ENCODE data around the gene RAB3B. TPM values are rescaled to one million over a fixed set of nuclear protein-coding genes. Genes with fewer than 3 reads are reported as not detected.

RAB3B gene
- total RNA-seq, 2 experiments from 2014 or later = 0.11 to 0.13 TPM

GRCh38 chr1:51870603-51871350 is 119.7 kb downstream of the RAB3B start:
- ChIA-PET CTCF (no interaction called here), POLR2A (interaction anchor here (0.6 kb wide), 1 partner anchor 42 kb away, joined by 3 read pairs; no protein-coding TSS in a partner anchor)
- H3K4me1 Mint-ChIP-seq (ENCODE audit: low read depth) = peaks cover 64% of the 10 kb centered on the region
- intact Hi-C loops (cut with micrococcal nuclease) = no loop called here
- H3K36me3 Mint-ChIP-seq (ENCODE audit: low read depth) = peaks cover 26% of the 10 kb centered on the region
- no peaks in the 10 kb centered on the region for H3K27me3 Mint-ChIP-seq
- no peaks in the 10 kb centered on the region for H3K9me3 Mint-ChIP-seq
- DNase-seq = no peak
- no peak for ATAC-seq
- H3K4me3 Mint-ChIP-seq = no peak overlapping the region
- peak overlapping the region; percentile 28 for H3K27ac Mint-ChIP-seq
- TF ChIP-seq, protein P1, sequence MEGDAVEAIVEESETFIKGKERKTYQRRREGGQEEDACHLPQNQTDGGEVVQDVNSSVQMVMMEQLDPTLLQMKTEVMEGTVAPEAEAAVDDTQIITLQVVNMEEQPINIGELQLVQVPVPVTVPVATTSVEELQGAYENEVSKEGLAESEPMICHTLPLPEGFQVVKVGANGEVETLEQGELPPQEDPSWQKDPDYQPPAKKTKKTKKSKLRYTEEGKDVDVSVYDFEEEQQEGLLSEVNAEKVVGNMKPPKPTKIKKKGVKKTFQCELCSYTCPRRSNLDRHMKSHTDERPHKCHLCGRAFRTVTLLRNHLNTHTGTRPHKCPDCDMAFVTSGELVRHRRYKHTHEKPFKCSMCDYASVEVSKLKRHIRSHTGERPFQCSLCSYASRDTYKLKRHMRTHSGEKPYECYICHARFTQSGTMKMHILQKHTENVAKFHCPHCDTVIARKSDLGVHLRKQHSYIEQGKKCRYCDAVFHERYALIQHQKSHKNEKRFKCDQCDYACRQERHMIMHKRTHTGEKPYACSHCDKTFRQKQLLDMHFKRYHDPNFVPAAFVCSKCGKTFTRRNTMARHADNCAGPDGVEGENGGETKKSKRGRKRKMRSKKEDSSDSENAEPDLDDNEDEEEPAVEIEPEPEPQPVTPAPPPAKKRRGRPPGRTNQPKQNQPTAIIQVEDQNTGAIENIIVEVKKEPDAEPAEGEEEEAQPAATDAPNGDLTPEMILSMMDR (IDR thresholded peaks at IDR 0.05) = no peak

- H3K4me1 Mint-ChIP-seq (ENCODE audit: low read depth) = peaks cover 50% of the 10 kb centered on the region
- no peak for DNase-seq
- peak; percentile 20 for ATAC-seq
Observed at GRCh38 chr1:51867479-51868232, 122.8 kb downstream of the RAB3B start.

DNA sequence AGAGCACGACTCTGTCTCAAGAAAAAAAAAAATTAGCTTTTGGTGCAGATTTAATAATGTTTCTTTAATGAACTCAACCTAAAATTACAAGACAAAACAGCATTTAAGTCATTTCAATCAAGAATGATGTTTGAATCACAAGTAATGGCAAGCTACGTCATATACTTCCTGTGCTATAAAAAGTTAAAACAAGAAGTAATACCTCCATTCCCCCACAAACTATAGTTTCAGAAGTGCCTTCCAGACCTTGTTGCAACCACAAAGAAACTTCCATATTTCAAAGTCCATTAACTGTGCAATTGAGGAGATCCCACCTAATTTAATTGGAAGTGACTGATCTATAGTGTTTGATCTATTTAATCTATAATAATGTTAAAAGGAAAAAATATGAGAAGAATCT is 127.1 kb downstream of the RAB3B start:
- DNase-seq (no peak), ATAC-seq (peak; percentile 62)
- peaks cover 47% of the 10 kb centered on the region for H3K4me1 Mint-ChIP-seq (ENCODE audit: low read depth)
- no peaks in the 10 kb centered on the region for H3K27me3 Mint-ChIP-seq
- peak overlapping the region; percentile 64 for H3K27ac Mint-ChIP-seq
- H3K9me3 Mint-ChIP-seq = no peaks in the 10 kb centered on the region
- POLR2A ChIA-PET = interaction anchor here (1.1 kb wide), 1 partner anchor 16 kb away, joined by 3 read pairs; no protein-coding TSS in a partner anchor
- intact Hi-C loops (cut with micrococcal nuclease) = no loop called here
- H3K36me3 Mint-ChIP-seq (ENCODE audit: low read depth) = peaks cover 11% of the 10 kb centered on the region
- TF ChIP-seq, protein P1 (IDR thresholded peaks at IDR 0.05) = no peak
- CTCF ChIA-PET = interaction anchor here (0.9 to 1.5 kb wide), 2 partner anchors 14 to 18 kb away, joined by 3 to 5 read pairs; no protein-coding TSS in a partner anchor
- H3K4me3 Mint-ChIP-seq = no peak overlapping the region

More at GRCh38 chr1:51867479-51868232, 122.8 kb downstream of the RAB3B start:
- Mint-ChIP-seq H3K9me3 (no peaks in the 10 kb centered on the region), H3K27me3 (no peaks in the 10 kb centered on the region), H3K4me3 (no peak overlapping the region), H3K36me3 (ENCODE audit: low read depth) (peaks cover 13% of the 10 kb centered on the region), H3K27ac (no peak overlapping the region)
- ChIA-PET POLR2A (no interaction called here), CTCF (interaction anchor here (1.4 kb wide), 1 partner anchor 30 kb away, joined by 4 read pairs; no protein-coding TSS in a partner anchor)
- TF ChIP-seq, protein P1 (IDR thresholded peaks at IDR 0.05) = no peak
- intact Hi-C loops (cut with micrococcal nuclease) = no loop called here

DNA sequence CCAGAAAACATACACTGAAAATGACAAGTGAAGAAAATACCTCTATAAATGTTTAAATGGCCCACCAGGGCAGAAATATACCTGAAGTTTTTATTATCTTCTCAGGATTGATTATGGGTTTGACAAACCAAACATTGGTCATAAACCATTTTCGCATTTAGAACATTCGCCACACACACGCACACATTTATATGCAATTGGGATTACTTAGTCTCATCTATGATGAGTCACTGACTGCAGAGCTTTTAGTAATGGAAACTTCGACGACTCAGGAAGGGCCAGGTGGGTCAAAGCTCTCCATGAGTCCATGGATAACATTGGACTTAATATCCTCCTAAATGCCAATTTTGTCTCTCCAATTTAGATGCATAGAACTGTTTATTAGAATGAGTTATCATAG is 128.8 kb downstream of the RAB3B start:
- ATAC-seq (no peak), DNase-seq (no peak)
- no peaks in the 10 kb centered on the region for H3K27me3 Mint-ChIP-seq
- peaks cover 11% of the 10 kb centered on the region for H3K36me3 Mint-ChIP-seq (ENCODE audit: low read depth)
- peak overlapping the region; percentile 20 for H3K27ac Mint-ChIP-seq
- H3K4me3 Mint-ChIP-seq = no peak overlapping the region
- CTCF ChIA-PET = interaction anchor here (0.8 kb wide), 1 partner anchor 35 kb away, joined by 3 read pairs; no protein-coding TSS in a partner anchor
- intact Hi-C loops (cut with micrococcal nuclease) = no loop called here
- H3K4me1 Mint-ChIP-seq (ENCODE audit: low read depth) = peaks cover 33% of the 10 kb centered on the region
- POLR2A ChIA-PET = interaction anchor here (1.9 kb wide), 1 partner anchor 171 kb away, joined by 4 read pairs; no protein-coding TSS in a partner anchor
- no peaks in the 10 kb centered on the region for H3K9me3 Mint-ChIP-seq
- TF ChIP-seq, protein P1 (IDR thresholded peaks at IDR 0.05) = no peak
